Neutrophil (primary cell): ENCODE data around the gene CSTPP1.
A peak's percentile ranks its signal among the peaks of the same experiment; 100 is the strongest.

ENCODE experiments used
- H3K27ac ChIP-seq: fragments of 200-600 bp; sonication (generic); 2 replicates; pipeline ENCODE4 v1.5.1; 2016; ENCODE audit warnings: mild to moderate bottlenecking, moderate library complexity
- H3K27me3 ChIP-seq: fragments of 200-600 bp; sonication (generic); 2 replicates; pipeline ENCODE4 v1.6.0; 2016; ENCODE audit warnings: mild to moderate bottlenecking
- H3K36me3 ChIP-seq: fragments of 200-600 bp; sonication (generic); 2 replicates; pipeline ENCODE4 v1.5.1; 2017
- H3K4me1 ChIP-seq, 2 experiments: fragments of 200-600 bp in 1 of 2; sonication (generic) in 1 of 2; 1 replicate in 1 of 2; 2 replicates in 1 of 2; pipeline versions ENCODE4 v1.5.1 to v1.6.1; 2013 to 2016; ENCODE audit warnings: low read depth in 1 of 2, low read length in 1 of 2, mild to moderate bottlenecking in 1 of 2, moderate library complexity in 1 of 2; ENCODE audit not compliant: control insufficient read depth in 1 of 2, insufficient read depth in 1 of 2
- H3K4me3 ChIP-seq, 2 experiments: fragments of 200-600 bp in 1 of 2; sonication (generic) in 1 of 2; 1 replicate in 1 of 2; 2 replicates in 1 of 2; pipeline ENCODE4 v1.5.1; 2013 to 2016; ENCODE audit warnings: low read depth in 1 of 2, low read length in 1 of 2, mild to moderate bottlenecking in 1 of 2, moderate library complexity in 1 of 2
- H3K9me3 ChIP-seq: fragments of 200-600 bp; sonication (generic); 2 replicates; pipeline ENCODE4 v1.5.1; 2016
- CTCF ChIP-seq: fragments of 200-600 bp; sonication (generic); IDR thresholded peaks from 2 replicates; pipeline ENCODE4 v1.5.1; 2016; ENCODE audit warnings: antibody characterized with exemption

The CSTPP1 gene

GRCh38 chr11:47184711-47185304 is 248.2 kb downstream of the CSTPP1 start:
- no peak for TF ChIP-seq CTCF
- Histone ChIP-seq H3K36me3 (no peaks in the 10 kb centered on the region), H3K4me1 (peaks cover 18 to 20% of the 10 kb centered on the region in 2 experiments), H3K9me3 (no peaks in the 10 kb centered on the region), H3K4me3 (no peak overlapping the region), H3K27ac (no peak overlapping the region), H3K27me3 (peaks cover 71% of the 10 kb centered on the region)

GRCh38 chr11:47185305-47186075 is 248.9 kb downstream of the CSTPP1 start:
- H3K27me3 ChIP-seq: peaks cover 75% of the 10 kb centered on the region
- no peaks in the 10 kb centered on the region for H3K36me3 ChIP-seq
- no peaks in the 10 kb centered on the region for H3K9me3 ChIP-seq
- H3K4me3 ChIP-seq: peak overlapping the region; percentile 47 to 65
- no peak overlapping the region for H3K27ac ChIP-seq
- peaks cover 18 to 20% of the 10 kb centered on the region in 2 experiments for H3K4me1 ChIP-seq
- no peak for TF ChIP-seq CTCF

GRCh38 chr11:47186076-47186699 is 249.6 kb downstream of the CSTPP1 start, which contains the start of gene PACSIN3:
Gene PACSIN3, minus strand, starts transcription at chr11:47186434. Its CDS starts 3,707 bp downstream, at chr11:47182727.
- H3K27ac ChIP-seq: no peak within 1 kb of the TSS
- H3K4me1 ChIP-seq: peaks cover 18 to 20% of the 10 kb centered on the region in 2 experiments
- H3K4me3 ChIP-seq: peak within 1 kb of the TSS; percentile 47 to 65
- no peaks in the 10 kb centered on the region for H3K9me3 ChIP-seq
- TF ChIP-seq CTCF: peak; percentile 13
- no peaks in the 10 kb centered on the region for H3K36me3 ChIP-seq
- H3K27me3 ChIP-seq: peaks cover 82% of the 10 kb centered on the region

GRCh38 chr11:47186700-47187695 is 250.4 kb downstream of the CSTPP1 start:
- no peaks in the 10 kb centered on the region for H3K9me3 ChIP-seq
- peak overlapping the region; percentile 35 to 65 for H3K4me3 ChIP-seq
- no peaks in the 10 kb centered on the region for H3K36me3 ChIP-seq
- H3K27ac ChIP-seq: no peak overlapping the region
- no peak for TF ChIP-seq CTCF
- H3K4me1 ChIP-seq: peaks cover 18 to 20% of the 10 kb centered on the region in 2 experiments
- H3K27me3 ChIP-seq: peaks cover 88% of the 10 kb centered on the region

GRCh38 chr11:47187723-47188122 is 251.2 kb downstream of the CSTPP1 start:
- peaks cover 88% of the 10 kb centered on the region for H3K27me3 ChIP-seq
- H3K27ac ChIP-seq: no peak overlapping the region
- H3K4me1 ChIP-seq: peaks cover 18 to 20% of the 10 kb centered on the region in 2 experiments
- H3K36me3 ChIP-seq: no peaks in the 10 kb centered on the region
- no peak for TF ChIP-seq CTCF
- H3K9me3 ChIP-seq: no peaks in the 10 kb centered on the region
- no peak overlapping the region for H3K4me3 ChIP-seq
